ENCODE data around the gene NR1D1. TPM values are rescaled to one million over a fixed set of nuclear protein-coding genes. Genes with fewer than 3 reads are reported as not detected.

The NR1D1 gene
- total RNA-seq, 4 donors from 2014 or later = 3.4 to 9.9 (median 5.1) TPM

DNA sequence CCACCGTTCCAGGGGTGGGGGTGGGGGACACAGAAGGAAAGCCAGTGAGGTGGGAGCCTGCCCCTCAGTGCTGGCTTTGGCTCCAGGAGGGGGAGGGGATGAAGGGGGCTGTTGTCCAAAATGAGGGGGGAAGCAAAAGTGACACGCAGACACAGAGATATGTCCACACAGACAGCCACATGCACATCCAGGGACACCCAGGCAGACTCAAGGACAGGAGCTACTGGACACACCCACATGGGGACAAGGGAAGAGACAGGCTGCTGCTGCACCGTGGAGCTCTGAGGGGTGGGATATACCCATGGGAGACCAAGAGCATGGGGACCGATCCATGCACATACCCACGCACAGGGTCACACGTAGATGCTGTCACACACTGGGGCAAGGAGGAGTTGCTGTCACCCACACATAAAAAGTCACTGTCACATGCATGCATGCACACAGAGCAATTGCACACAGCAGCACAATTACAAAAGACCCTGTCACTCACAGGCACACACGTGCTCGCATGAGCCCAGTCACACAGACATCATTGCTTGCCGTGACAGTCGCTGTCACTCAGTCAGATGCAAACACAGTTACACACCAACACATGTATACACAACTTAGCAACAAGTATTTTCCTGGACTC is 36.4 kb downstream of the NR1D1 start:
- peak overlapping the region; percentile 95 to 98 (median 98) for H3K27ac ChIP-seq
- no peak for TF ChIP-seq POLR2A (IDR thresholded peaks at IDR 0.05)
- TF ChIP-seq, protein P1, sequence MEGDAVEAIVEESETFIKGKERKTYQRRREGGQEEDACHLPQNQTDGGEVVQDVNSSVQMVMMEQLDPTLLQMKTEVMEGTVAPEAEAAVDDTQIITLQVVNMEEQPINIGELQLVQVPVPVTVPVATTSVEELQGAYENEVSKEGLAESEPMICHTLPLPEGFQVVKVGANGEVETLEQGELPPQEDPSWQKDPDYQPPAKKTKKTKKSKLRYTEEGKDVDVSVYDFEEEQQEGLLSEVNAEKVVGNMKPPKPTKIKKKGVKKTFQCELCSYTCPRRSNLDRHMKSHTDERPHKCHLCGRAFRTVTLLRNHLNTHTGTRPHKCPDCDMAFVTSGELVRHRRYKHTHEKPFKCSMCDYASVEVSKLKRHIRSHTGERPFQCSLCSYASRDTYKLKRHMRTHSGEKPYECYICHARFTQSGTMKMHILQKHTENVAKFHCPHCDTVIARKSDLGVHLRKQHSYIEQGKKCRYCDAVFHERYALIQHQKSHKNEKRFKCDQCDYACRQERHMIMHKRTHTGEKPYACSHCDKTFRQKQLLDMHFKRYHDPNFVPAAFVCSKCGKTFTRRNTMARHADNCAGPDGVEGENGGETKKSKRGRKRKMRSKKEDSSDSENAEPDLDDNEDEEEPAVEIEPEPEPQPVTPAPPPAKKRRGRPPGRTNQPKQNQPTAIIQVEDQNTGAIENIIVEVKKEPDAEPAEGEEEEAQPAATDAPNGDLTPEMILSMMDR (IDR thresholded peaks at IDR 0.05) = no peak
- peaks cover 39 to 51% of the 10 kb centered on the region in 2 donors for H3K4me1 ChIP-seq
- no peaks in the 10 kb centered on the region for H3K27me3 ChIP-seq
- peak in 1 of 2 donors; percentile 20 for DNase-seq
- no peaks in the 10 kb centered on the region for H3K9me3 ChIP-seq
- peak overlapping the region in 2 of 3 donors; percentile 97 to 99 for H3K4me3 ChIP-seq (replicated peaks in 1 of 3)
- 14 to 21% methylated on average over 10 of the region's 10 CpGs for WGBS, 2 donors
- intact Hi-C loops (cut with DNase I) = loop anchor here (5.0 to 10.0 kb wide), 2 partner anchors 33 to 101 kb away; no protein-coding TSS in a partner anchor
- no peaks in the 10 kb centered on the region for H3K36me3 ChIP-seq

DNA sequence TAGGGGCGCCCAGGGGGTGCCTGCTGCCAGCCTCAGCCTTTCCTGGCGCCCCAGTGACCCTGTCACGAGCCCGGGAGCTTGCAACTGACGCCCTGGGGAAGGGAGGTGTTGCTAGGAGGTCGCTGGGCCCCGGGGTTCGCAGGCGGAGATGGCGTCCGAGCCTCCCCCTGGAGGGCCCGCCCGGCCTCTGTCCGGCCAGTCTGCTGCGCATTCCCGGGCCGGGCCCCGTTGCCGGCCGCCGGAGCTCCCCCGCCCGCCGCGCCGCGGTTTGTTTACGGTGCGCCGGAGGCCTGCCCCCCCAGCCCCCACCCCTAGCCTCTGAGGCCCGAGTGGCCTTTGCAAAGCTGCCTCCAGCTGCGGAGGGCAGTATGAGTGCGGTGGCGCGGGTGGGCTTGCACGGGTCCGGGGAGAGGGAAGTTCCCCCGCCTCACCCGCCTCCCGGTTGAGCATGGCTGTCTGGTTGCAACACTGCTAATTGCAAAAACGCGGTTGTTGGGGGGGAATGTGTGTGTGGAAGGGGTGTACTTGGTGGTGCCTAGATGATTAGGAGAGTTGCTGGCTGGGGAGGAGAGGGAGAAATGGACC is 37.1 kb downstream of the NR1D1 start:
- Histone ChIP-seq H3K4me1 (peaks cover 33 to 45% of the 10 kb centered on the region in 2 donors), H3K27me3 (no peaks in the 10 kb centered on the region), H3K36me3 (no peaks in the 10 kb centered on the region), H3K9me3 (no peaks in the 10 kb centered on the region), H3K4me3 (replicated peaks in 1 of 3) (peak overlapping the region; percentile 94 to 99 (median 97)), H3K27ac (peak overlapping the region; percentile 95 to 98 (median 98))
- WGBS, 2 donors = 0% methylated on average over 2 to 4 of the region's 42 CpGs
- intact Hi-C loops (cut with DNase I) = loop anchor here (5.0 to 10.0 kb wide), 2 partner anchors 34 to 102 kb away; no protein-coding TSS in a partner anchor
- TF ChIP-seq POLR2A (IDR thresholded peaks at IDR 0.05) = peak in 1 of 2 donors; percentile 0
- TF ChIP-seq, protein P1 (IDR thresholded peaks at IDR 0.05) = no peak
- peak; percentile 47 to 48 for DNase-seq

DNA sequence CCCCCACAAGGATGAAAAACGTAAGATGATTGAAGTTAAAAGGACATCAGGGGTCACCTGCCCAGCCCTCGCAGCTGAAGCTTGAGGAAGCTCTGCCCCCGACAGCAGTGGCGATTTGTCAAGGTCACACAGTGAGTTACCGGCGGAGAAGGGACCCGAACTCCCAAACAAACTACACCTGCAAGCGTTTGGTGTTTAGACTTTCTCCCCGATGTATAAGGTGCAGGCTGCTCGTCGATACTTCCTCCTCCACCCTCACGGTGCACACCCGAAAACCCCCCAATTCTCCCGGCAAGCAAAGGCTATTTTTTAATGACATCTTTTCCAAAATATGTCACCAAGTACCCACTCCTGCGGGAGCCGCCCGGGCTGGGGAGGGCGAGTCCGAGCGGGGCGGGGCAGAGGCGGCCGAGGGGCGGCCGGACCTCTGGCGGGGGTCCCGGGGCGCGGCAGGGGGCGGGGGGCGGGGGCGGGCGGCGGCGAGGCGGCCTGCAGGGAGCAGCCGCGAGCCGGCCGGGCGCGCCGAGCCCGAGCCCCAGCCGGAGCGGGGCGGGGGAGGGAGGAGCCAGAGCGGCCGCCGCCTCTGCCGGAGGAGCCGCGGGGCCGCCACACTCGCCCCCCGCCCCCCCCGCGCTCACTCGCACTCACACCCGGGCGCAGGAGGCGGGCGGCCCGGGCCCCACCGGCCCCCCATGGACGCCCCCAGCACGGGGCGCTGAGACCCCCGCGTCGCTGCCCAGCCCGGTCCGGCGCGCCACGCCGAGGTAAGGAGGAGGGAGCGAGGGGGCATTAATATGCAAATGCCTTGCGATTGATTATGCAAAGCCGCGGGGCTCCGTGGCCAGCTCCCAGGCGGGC is 37.8 kb downstream of the NR1D1 start, which contains the start of gene THRA:
Gene THRA, plus strand, starts transcription at position 637 of the 858 bp plus-strand sequence. CDS start 11,524 bp downstream, outside the sequence.
- Histone ChIP-seq H3K4me1 (peaks cover 27 to 38% of the 10 kb centered on the region in 2 donors), H3K4me3 (replicated peaks in 1 of 3) (peak within 1 kb of the TSS; percentile 94 to 99 (median 97)), H3K27me3 (no peaks in the 10 kb centered on the region), H3K36me3 (no peaks in the 10 kb centered on the region), H3K27ac (peak within 1 kb of the TSS; percentile 95 to 98 (median 98)), H3K9me3 (no peaks in the 10 kb centered on the region)
- TF ChIP-seq, protein P1 (IDR thresholded peaks at IDR 0.05) = peak in 2 of 6 experiments; percentile 3 to 33
- peak in 1 of 2 donors; percentile 58 for TF ChIP-seq POLR2A (IDR thresholded peaks at IDR 0.05)
- WGBS, 2 donors = 9 to 17% methylated on average over 13 to 16 of the region's 83 CpGs
- intact Hi-C loops (cut with DNase I) = loop anchor here (5.0 to 10.0 kb wide), 2 partner anchors 35 to 102 kb away; no protein-coding TSS in a partner anchor
- DNase-seq = peak; percentile 76 to 80

DNA sequence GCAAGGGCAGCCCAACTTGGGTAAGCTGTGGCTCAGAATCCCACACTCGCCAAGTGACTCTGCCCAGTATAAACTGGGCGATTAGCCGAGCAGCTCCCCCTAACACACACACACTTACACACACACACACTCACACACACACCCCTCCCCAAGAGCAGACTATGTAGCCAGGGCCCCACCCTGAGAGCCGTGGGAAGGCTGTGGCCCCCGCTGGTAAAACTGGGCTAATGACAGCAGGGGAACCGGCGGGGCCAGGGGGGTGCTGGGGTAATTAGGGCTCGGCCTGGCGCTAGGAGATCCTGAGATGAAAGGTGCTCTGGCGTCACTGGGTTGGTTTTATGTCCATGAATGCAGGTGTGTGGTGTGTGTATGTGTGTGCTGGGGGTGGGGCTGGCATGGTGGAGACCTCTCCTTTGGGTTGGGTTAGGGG is 38.8 kb downstream of the NR1D1 start:
- no peaks in the 10 kb centered on the region for H3K9me3 ChIP-seq
- peak overlapping the region in 1 of 3 donors; percentile 69 for H3K27ac ChIP-seq
- intact Hi-C loops (cut with DNase I) = loop anchor here (5.0 to 10.0 kb wide), 2 partner anchors 36 to 103 kb away; no protein-coding TSS in a partner anchor
- TF ChIP-seq, protein P1 (IDR thresholded peaks at IDR 0.05) = no peak
- no peak for TF ChIP-seq POLR2A (IDR thresholded peaks at IDR 0.05)
- H3K4me1 ChIP-seq = peaks cover 27 to 33% of the 10 kb centered on the region in 2 donors
- WGBS, 2 donors = 70 to 78% methylated on average over 6 to 8 of the region's 10 CpGs
- no peaks in the 10 kb centered on the region for H3K36me3 ChIP-seq
- DNase-seq = no peak
- no peaks in the 10 kb centered on the region for H3K27me3 ChIP-seq
- H3K4me3 ChIP-seq (replicated peaks in 1 of 3) = no peak overlapping the region
